Right lobe of liver (tissue), 4 donors: ENCODE measurements around the gene LENEP.

ENCODE experiments used
- CTCF ChIP-seq, 4 donors: fragments of 200-600 bp in 3 of 4; fragments of 450-650 bp in 1 of 4; IDR thresholded peaks; one replicate each; pipeline versions ENCODE4 v1.5.1 to v1.8.0; 2016 to 2022; ENCODE audit warnings: antibody characterized with exemption in 4 of 4, mild to moderate bottlenecking in 2 of 4
- POLR2A ChIP-seq: fragments of 450-650 bp; IDR thresholded peaks from one replicate; pipeline ENCODE4 v1.6.1; 2017; ENCODE audit warnings: antibody characterized with exemption, mild to moderate bottlenecking
- donor health status: DM: no; HTN: no; CAD: no.
- donor health status: DM: no; HTN: no; CAD: no.
- donor health status: DM: no; HTN: yes; CAD: no.

- TF ChIP-seq CTCF (IDR thresholded peaks at IDR 0.05) (no peak), POLR2A (no peak)
Observed at GRCh38 chr1:155010211-155010918, 17.0 kb downstream of the LENEP start.
